Nephron (organoid): Measurements from ENCODE around the gene TAF4.

Experiments used
- H3K27ac Mint-ChIP-seq, 3 experiments: 2 replicates each; pipeline ENCODE4 v1.8.0; 2020; ENCODE audit warnings: mixed read lengths in 3 of 3, mild to moderate bottlenecking in 2 of 3, moderate library complexity in 1 of 3
- H3K27me3 Mint-ChIP-seq: 2 replicates; pipeline ENCODE4 v1.8.0; 2021; ENCODE audit warnings: low read depth, mild to moderate bottlenecking, moderate library complexity, mixed read lengths
- H3K36me3 Mint-ChIP-seq: 2 replicates; pipeline ENCODE4 v1.8.0; 2020; ENCODE audit warnings: low read depth, mixed read lengths
- H3K4me1 Mint-ChIP-seq: 2 replicates; pipeline ENCODE4 v1.8.0; 2020; ENCODE audit warnings: mixed read lengths
- H3K4me3 Mint-ChIP-seq, 3 experiments: 2 replicates each; pipeline ENCODE4 v1.8.0; 2020; ENCODE audit warnings: mild to moderate bottlenecking in 3 of 3, mixed read lengths in 3 of 3, moderate library complexity in 2 of 3
- H3K9me3 Mint-ChIP-seq: 2 replicates; pipeline ENCODE4 v1.8.0; 2020; ENCODE audit warnings: mixed read lengths
- CTCF ChIP-seq, 3 experiments: fragments of 200-600 bp; sonication (generic); IDR thresholded peaks; one replicate each; pipeline ENCODE4 v1.5.0; 2021; ENCODE audit warnings: antibody characterized with exemption in 3 of 3; ENCODE audit not compliant: unreplicated experiment in 3 of 3

TAF4 gene

GRCh38 chr20:62021793-62022385, 43.8 kb downstream of the TAF4 start:
- H3K4me3 Mint-ChIP-seq = no peak overlapping the region
- H3K27me3 Mint-ChIP-seq = no peaks in the 10 kb centered on the region
- peak overlapping the region in 2 of 3 experiments; percentile 51 to 76 for H3K27ac Mint-ChIP-seq
- peaks cover 49% of the 10 kb centered on the region for H3K4me1 Mint-ChIP-seq
- TF ChIP-seq CTCF (IDR thresholded peaks at IDR 0.05; ENCODE audit: unreplicated experiment in 3 of 3) = no peak
- no peaks in the 10 kb centered on the region for H3K36me3 Mint-ChIP-seq
- H3K9me3 Mint-ChIP-seq = no peaks in the 10 kb centered on the region

GRCh38 chr20:62020935-62021701, 44.6 kb downstream of the TAF4 start:
- Mint-ChIP-seq H3K4me3 (no peak overlapping the region), H3K9me3 (no peaks in the 10 kb centered on the region), H3K4me1 (peaks cover 42% of the 10 kb centered on the region), H3K36me3 (no peaks in the 10 kb centered on the region), H3K27me3 (no peaks in the 10 kb centered on the region), H3K27ac (peak overlapping the region in 2 of 3 experiments; percentile 0 to 50)
- no peak for TF ChIP-seq CTCF (IDR thresholded peaks at IDR 0.05; ENCODE audit: unreplicated experiment in 3 of 3)

GRCh38 chr20:62019881-62020492, 45.7 kb downstream of the TAF4 start:
- Mint-ChIP-seq H3K27ac (no peak overlapping the region), H3K4me1 (peaks cover 30% of the 10 kb centered on the region), H3K27me3 (no peaks in the 10 kb centered on the region), H3K36me3 (no peaks in the 10 kb centered on the region), H3K9me3 (no peaks in the 10 kb centered on the region), H3K4me3 (no peak overlapping the region)
- no peak for TF ChIP-seq CTCF (IDR thresholded peaks at IDR 0.05; ENCODE audit: unreplicated experiment in 3 of 3)

- H3K4me1 Mint-ChIP-seq = peaks cover 28% of the 10 kb centered on the region
- no peaks in the 10 kb centered on the region for H3K9me3 Mint-ChIP-seq
- H3K36me3 Mint-ChIP-seq = no peaks in the 10 kb centered on the region
- no peak overlapping the region for H3K27ac Mint-ChIP-seq
- no peaks in the 10 kb centered on the region for H3K27me3 Mint-ChIP-seq
- no peak for TF ChIP-seq CTCF (IDR thresholded peaks at IDR 0.05; ENCODE audit: unreplicated experiment in 3 of 3)
- H3K4me3 Mint-ChIP-seq = no peak overlapping the region
Measured at GRCh38 chr20:62019144-62019805, 46.4 kb downstream of the TAF4 start.

GRCh38 chr20:62018437-62019143, 47.1 kb downstream of the TAF4 start:
- Mint-ChIP-seq H3K36me3 (no peaks in the 10 kb centered on the region), H3K4me1 (peaks cover 28% of the 10 kb centered on the region), H3K27me3 (no peaks in the 10 kb centered on the region), H3K9me3 (no peaks in the 10 kb centered on the region), H3K27ac (no peak overlapping the region), H3K4me3 (no peak overlapping the region)
- no peak for TF ChIP-seq CTCF (IDR thresholded peaks at IDR 0.05; ENCODE audit: unreplicated experiment in 3 of 3)
